PFSK-1 (cell line): ENCODE measurements around the gene IPO11.

ENCODE experiments used
- FOXP2 ChIP-seq: optimal IDR thresholded peaks from 2 replicates; pipeline ENCODE3; 2011; ENCODE audit warnings: borderline replicate concordance, control low read depth, inconsistent platforms; ENCODE audit not compliant: insufficient read depth; ENCODE audit errors: extremely low read length, extremely low read depth
- POLR2AphosphoS5 ChIP-seq: IDR thresholded peaks from 2 replicates; pipeline ENCODE4 v1.6.1; 2012; ENCODE audit warnings: low read depth, mild to moderate bottlenecking, control low read depth, low read length, moderate library complexity
- SIN3A ChIP-seq: IDR thresholded peaks from 2 replicates; pipeline ENCODE4 v1.6.1; 2012; ENCODE audit warnings: mild to moderate bottlenecking, low read length, moderate library complexity, borderline replicate concordance; ENCODE audit not compliant: insufficient read depth
- TAF1 ChIP-seq: IDR thresholded peaks from 2 replicates; pipeline ENCODE4 v1.6.1; 2012; ENCODE audit warnings: low read length, control low read depth, borderline replicate concordance; ENCODE audit not compliant: insufficient read depth
- TF ChIP-seq, protein P1 (sequence below), 2 experiments: IDR thresholded peaks; 2 replicates each; pipeline versions ENCODE4 v1.6.1 to v1.8.0; 2011 to 2012; ENCODE audit warnings: low read depth in 2 of 2, low read length in 2 of 2, control low read depth in 1 of 2, inconsistent platforms in 1 of 2, mild to moderate bottlenecking in 1 of 2, moderate library complexity in 1 of 2; ENCODE audit not compliant: insufficient read depth in 1 of 2

Gene IPO11

DNA sequence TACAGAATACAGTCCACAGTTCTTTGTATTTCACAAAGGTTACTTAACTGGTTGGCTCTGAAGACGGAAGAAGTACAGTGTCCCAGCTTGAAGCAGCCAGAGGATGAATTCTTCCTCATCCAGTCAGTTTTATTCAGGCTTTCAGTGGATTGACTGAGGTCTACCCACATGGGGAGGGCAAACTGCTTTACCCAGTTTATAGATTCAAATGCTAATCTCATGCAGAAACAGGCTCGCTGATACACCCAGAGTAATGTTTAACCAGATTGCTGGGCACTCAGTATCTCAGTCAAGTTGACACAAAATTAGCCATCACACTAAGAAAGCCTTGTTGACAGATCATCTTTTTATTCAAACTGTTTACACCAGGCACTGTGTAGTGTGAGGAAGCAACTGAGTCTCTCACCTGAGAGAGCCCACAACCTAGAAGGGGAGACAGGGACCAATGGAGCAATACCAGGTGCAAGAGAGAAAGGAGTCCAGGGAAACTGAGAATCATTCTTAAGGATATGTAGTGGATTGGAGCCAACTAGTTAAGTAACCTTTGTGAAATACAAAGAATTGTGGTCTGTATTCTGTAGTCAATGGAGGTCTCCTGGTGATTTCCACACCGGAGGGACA is 181.9 kb downstream of the IPO11 start:
- TF ChIP-seq, protein P1, sequence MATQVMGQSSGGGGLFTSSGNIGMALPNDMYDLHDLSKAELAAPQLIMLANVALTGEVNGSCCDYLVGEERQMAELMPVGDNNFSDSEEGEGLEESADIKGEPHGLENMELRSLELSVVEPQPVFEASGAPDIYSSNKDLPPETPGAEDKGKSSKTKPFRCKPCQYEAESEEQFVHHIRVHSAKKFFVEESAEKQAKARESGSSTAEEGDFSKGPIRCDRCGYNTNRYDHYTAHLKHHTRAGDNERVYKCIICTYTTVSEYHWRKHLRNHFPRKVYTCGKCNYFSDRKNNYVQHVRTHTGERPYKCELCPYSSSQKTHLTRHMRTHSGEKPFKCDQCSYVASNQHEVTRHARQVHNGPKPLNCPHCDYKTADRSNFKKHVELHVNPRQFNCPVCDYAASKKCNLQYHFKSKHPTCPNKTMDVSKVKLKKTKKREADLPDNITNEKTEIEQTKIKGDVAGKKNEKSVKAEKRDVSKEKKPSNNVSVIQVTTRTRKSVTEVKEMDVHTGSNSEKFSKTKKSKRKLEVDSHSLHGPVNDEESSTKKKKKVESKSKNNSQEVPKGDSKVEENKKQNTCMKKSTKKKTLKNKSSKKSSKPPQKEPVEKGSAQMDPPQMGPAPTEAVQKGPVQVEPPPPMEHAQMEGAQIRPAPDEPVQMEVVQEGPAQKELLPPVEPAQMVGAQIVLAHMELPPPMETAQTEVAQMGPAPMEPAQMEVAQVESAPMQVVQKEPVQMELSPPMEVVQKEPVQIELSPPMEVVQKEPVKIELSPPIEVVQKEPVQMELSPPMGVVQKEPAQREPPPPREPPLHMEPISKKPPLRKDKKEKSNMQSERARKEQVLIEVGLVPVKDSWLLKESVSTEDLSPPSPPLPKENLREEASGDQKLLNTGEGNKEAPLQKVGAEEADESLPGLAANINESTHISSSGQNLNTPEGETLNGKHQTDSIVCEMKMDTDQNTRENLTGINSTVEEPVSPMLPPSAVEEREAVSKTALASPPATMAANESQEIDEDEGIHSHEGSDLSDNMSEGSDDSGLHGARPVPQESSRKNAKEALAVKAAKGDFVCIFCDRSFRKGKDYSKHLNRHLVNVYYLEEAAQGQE (IDR thresholded peaks at IDR 0.05; ENCODE audit: insufficient read depth in 1 of 2, low read depth in 2 of 2, low read length in 2 of 2) = no peak
- TF ChIP-seq TAF1 (no peak), SIN3A (no peak), POLR2AphosphoS5 (no peak), FOXP2 (no peak)

DNA sequence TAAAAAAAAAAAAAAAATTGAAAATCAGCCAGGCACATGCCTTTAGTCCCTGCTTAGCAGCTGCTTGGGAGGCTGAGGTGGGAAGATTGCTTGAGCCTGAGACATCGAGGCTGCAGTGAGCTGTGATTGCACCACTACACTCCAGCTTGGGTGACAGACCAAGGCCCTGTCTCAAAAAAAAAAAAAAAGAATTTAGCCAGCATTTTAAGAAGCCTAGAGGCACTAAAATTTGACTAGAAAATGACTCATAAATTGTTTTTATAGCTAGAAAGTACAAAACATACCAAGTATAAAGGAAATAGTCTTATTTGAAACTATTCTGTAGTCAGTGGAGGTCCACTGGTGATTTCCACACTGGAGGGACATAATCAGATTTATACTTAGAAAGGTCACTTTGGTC is 183.5 kb downstream of the IPO11 start:
- TF ChIP-seq SIN3A (no peak), POLR2AphosphoS5 (no peak)

DNA sequence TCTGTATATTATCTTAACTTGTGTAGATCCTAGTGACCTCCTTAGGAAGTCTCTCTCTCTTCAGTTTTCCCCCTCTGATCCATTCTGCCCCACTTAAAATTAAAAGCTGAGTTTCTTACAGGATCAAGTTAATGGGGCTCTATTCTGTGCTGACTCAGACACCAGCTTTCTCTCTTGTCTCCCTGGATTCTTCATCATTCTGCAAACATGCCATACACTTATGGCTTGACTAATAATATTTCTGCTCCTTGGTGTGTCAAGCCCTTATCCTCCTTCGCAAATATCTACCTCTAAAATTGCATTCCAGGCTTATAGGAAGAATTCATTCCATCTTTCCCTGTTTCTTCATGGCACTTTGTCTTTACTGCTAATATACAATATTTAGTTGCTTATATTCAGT is 184.1 kb downstream of the IPO11 start:
- no peak for TF ChIP-seq SIN3A
- no peak for TF ChIP-seq TAF1
- no peak for TF ChIP-seq POLR2AphosphoS5
- TF ChIP-seq, protein P1 (IDR thresholded peaks at IDR 0.05; ENCODE audit: insufficient read depth in 1 of 2, low read depth in 2 of 2, low read length in 2 of 2) = no peak
- TF ChIP-seq FOXP2 = no peak

DNA sequence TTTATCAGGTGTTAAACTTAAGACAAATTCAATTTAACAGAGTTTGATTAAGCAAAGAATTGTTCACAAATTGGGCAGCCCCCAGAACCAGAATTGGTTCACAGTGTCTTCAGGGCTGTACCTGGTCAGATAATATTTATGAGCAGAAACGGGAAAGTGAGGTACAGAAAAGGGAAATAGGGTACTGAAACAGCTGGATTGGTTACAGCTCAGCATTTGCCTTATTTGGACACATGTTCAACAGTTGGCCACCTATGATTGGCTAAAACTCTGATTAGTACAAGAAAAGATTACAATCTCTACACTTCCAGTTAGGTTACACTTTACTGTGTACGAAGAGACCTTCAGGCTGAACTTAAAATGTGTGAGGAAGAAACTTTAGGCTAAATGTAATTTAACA is 184.8 kb downstream of the IPO11 start:
- TF ChIP-seq, protein P1 (IDR thresholded peaks at IDR 0.05; ENCODE audit: insufficient read depth in 1 of 2, low read depth in 2 of 2, low read length in 2 of 2) = no peak
- TF ChIP-seq TAF1 = no peak
- no peak for TF ChIP-seq POLR2AphosphoS5
- TF ChIP-seq FOXP2 = no peak
- no peak for TF ChIP-seq SIN3A

DNA sequence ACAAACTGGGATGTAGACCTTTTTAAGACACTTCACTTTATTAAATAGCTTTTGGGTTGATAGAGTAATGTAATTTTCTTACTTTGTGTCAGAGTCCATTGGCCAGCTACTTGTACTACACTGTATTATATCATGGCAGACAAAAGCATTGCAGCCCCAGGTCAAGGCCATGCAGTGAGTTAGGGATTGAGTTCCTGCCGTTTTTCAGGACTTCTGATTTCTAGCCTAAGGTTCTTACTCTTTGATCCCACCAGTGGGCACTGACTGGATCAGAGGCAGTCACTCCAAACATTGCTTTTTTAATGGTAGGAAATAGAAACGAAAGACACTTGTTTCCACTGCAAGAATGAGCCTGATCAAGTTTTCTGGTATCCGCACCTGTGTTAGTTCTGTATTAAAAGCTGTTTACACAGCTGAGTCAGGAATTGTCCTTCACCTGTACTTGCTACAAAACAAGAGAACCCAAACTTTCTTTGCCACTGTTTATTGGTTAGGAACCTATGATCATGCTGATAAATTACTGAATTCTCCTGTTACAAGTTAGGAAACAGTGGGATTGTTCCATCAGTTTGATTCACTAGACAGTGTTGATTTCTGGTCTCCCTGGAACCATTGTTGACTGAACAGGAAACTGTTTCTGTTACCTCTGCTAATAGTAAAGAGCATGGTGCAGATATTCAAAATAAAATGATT is 188.1 kb downstream of the IPO11 start:
- TF ChIP-seq FOXP2 (no peak), TAF1 (no peak)

DNA sequence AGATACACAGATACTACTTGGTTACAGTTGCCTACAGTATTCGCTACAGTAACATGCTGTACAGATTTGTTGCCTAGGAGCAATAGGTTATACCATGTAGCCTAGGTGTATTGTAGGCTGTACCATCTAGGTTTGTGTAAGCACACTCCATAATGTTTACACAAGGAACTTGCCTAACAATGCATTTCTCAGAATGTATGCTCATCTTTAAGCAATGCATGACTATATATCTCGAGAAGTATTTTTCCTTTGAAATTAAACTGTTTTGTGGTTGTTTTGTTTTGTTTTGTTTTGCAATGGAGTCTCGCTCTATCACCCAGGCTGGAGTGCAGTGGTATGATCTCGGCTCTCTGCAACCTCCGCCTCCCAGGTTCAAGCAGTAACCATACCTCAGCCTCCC is 191.4 kb downstream of the IPO11 start:
- TF ChIP-seq FOXP2 = no peak
- no peak for TF ChIP-seq POLR2AphosphoS5
- no peak for TF ChIP-seq SIN3A
- TF ChIP-seq, protein P1 (IDR thresholded peaks at IDR 0.05; ENCODE audit: insufficient read depth in 1 of 2, low read depth in 2 of 2, low read length in 2 of 2) = no peak
- no peak for TF ChIP-seq TAF1
